Adrenal gland (tissue), 5 donors: ENCODE measurements around the gene FMN1.

ENCODE experiments used
- POLR2A ChIP-seq, 2 donors: fragments of 450-650 bp; IDR thresholded peaks; one replicate each; pipeline ENCODE4 v1.6.1; 2017; ENCODE audit warnings: antibody characterized with exemption in 2 of 2, mild to moderate bottlenecking in 2 of 2, moderate library complexity in 1 of 2
- TF ChIP-seq, protein P1 (sequence below), 6 experiments: fragments of 450-650 bp in 4 of 6; fragments of 200-600 bp in 2 of 6; sonication (generic) in 1 of 6; IDR thresholded peaks; 1 replicate in 5 of 6; 2 replicates in 1 of 6; pipeline versions ENCODE4 v1.5.1 to v1.8.0; 2016 to 2021; ENCODE audit warnings: antibody characterized with exemption in 6 of 6, mild to moderate bottlenecking in 2 of 6, moderate library complexity in 1 of 6
- donor health status: DM: no; HTN: no; CAD: no.

DNA sequence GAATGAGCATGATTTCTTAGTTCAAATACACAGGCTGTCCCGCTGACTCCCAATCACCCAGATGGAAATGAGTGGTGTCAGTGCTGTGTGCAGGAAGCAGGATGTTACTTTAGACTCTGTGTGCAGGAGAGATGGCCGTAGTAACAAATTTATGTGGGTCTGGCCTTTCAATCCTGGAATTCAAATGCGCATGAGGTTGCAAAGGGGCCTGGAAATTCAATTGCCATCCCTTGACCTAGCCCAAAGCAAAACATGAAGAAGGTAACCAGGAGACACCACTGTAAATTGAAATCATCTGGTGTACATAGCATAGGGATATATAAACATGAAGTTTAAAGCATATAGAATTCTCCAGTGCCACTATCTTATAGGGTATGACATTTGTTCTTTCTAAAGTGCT is 443.5 kb downstream of the FMN1 start:
- no peak for TF ChIP-seq POLR2A (IDR thresholded peaks at IDR 0.05)
- TF ChIP-seq, protein P1, sequence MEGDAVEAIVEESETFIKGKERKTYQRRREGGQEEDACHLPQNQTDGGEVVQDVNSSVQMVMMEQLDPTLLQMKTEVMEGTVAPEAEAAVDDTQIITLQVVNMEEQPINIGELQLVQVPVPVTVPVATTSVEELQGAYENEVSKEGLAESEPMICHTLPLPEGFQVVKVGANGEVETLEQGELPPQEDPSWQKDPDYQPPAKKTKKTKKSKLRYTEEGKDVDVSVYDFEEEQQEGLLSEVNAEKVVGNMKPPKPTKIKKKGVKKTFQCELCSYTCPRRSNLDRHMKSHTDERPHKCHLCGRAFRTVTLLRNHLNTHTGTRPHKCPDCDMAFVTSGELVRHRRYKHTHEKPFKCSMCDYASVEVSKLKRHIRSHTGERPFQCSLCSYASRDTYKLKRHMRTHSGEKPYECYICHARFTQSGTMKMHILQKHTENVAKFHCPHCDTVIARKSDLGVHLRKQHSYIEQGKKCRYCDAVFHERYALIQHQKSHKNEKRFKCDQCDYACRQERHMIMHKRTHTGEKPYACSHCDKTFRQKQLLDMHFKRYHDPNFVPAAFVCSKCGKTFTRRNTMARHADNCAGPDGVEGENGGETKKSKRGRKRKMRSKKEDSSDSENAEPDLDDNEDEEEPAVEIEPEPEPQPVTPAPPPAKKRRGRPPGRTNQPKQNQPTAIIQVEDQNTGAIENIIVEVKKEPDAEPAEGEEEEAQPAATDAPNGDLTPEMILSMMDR (IDR thresholded peaks at IDR 0.05), result no peak
